Spleen (tissue), 11 donors: ENCODE results near the gene KIAA0319L. TPM values are rescaled to one million over a fixed set of nuclear protein-coding genes. Genes with fewer than 3 reads are reported as not detected.

Experiments
- DNase-seq: peaks from one replicate; pipeline ENCODE4 v3.0.0-alpha.2; 2020
- H3K27ac ChIP-seq, 8 donors: fragments of 200-600 bp; sonication (generic) in 7 of 8; 1 replicate in 4 of 8; 2 replicates in 4 of 8; pipeline versions ENCODE4 v1.5.0 to v1.8.0; 2016 to 2021; ENCODE audit warnings: inconsistent platforms in 4 of 8, mild to moderate bottlenecking in 4 of 8, moderate library complexity in 1 of 8
- H3K27me3 ChIP-seq, 7 donors: fragments of 200-600 bp; sonication (generic) in 6 of 7; replicated peaks in 1 of 7; 1 replicate in 4 of 7; 2 replicates in 3 of 7; pipeline versions ENCODE4 v1.5.0 to v1.8.0; 2016 to 2021; ENCODE audit warnings: inconsistent platforms in 3 of 7, mild to moderate bottlenecking in 1 of 7
- H3K36me3 ChIP-seq, 6 donors: fragments of 200-600 bp; sonication (generic) in 5 of 6; 1 replicate in 4 of 6; 2 replicates in 2 of 6; pipeline versions ENCODE4 v1.5.0 to v1.8.0; 2016 to 2021; ENCODE audit warnings: inconsistent platforms in 2 of 6
- H3K4me1 ChIP-seq, 6 donors: fragments of 200-600 bp; sonication (generic) in 5 of 6; 1 replicate in 3 of 6; 2 replicates in 3 of 6; pipeline versions ENCODE4 v1.5.0 to v1.8.0; 2016 to 2021; ENCODE audit warnings: inconsistent platforms in 3 of 6
- H3K4me3 ChIP-seq, 8 donors: fragments of 200-600 bp; sonication (generic) in 7 of 8; 1 replicate in 4 of 8; 2 replicates in 4 of 8; pipeline versions ENCODE4 v1.5.0 to v1.8.0; 2016 to 2021; ENCODE audit warnings: inconsistent platforms in 4 of 8, mild to moderate bottlenecking in 4 of 8, moderate library complexity in 2 of 8
- H3K9me3 ChIP-seq, 8 donors: fragments of 200-600 bp; sonication (generic) in 7 of 8; 1 replicate in 4 of 8; 2 replicates in 4 of 8; pipeline versions ENCODE4 v1.5.0 to v1.8.0; 2016 to 2021; ENCODE audit warnings: inconsistent platforms in 4 of 8
- POLR2A ChIP-seq, 3 donors: fragments of 450-650 bp; IDR thresholded peaks; one replicate each; pipeline ENCODE4 v1.5.1; 2017; ENCODE audit warnings: antibody characterized with exemption in 3 of 3, mild to moderate bottlenecking in 1 of 3
- POLR2AphosphoS5 ChIP-seq, 3 donors: sonication (generic); formaldehyde crosslinking; IDR thresholded peaks; one replicate each; pipeline ENCODE4 v1.5.1; 2017; ENCODE audit warnings: antibody characterized with exemption in 3 of 3
- WGBS, 5 donors: extraction: QIAGEN DNeasy Blood & Tissue Kit in 3 of 5; methylation state at CpG; one replicate each; pipeline versions ENCODE4 v1.1.5 to v1.1.7; 2013 to 2018; 5-methylcytosine and 5-hydroxymethylcytosine counted together
- intact Hi-C: fragments of 100-400 bp; cut with DNase I; formaldehyde crosslinking; loops from one replicate; pipeline ENCODE4 v1.15.0; 2023; ENCODE audit warnings: low total_unique reads
- polyA plus RNA-seq, 3 donors: library from polyadenylated mRNA; stranded (reverse); fragments of 200-250 nt; gene quantifications; one replicate each; pipeline ENCODE4 v1.2.1, GENCODE V29; 2013
- total RNA-seq, 7 donors: library from RNA; depleted of rRNA in 3 of 7; stranded (reverse); fragments of >200 nt in 3 of 7; fragmentation: NEBNext Ultra II Directional in 4 of 7; extraction: Animal tissue kit (Norgen Biotek cat#: 25700) in 4 of 7; gene quantifications; one replicate each; pipeline versions ENCODE4 v1.1.0 to v1.2.1, GENCODE V29; 2016 to 2021
- TF ChIP-seq, protein P1 (sequence below), 11 experiments: fragments of 200-600 bp in 7 of 11; fragments of 450-650 bp in 4 of 11; sonication (generic) in 4 of 11; IDR thresholded peaks in 8 of 11; conservative IDR thresholded peaks in 3 of 11; 1 replicate in 7 of 11; 2 replicates in 4 of 11; pipeline versions ENCODE4 v1.4.0 to v1.8.0; 2016 to 2021; ENCODE audit warnings: antibody characterized with exemption in 11 of 11, inconsistent platforms in 4 of 11, mild to moderate bottlenecking in 1 of 11
- donor health status: healthy with polysubstance abuse.
- donor health status: DM: no; HTN: no; CAD: no; lungs with moderate emphysema.
- donor health status: DM: no; HTN: no; CAD: no.
- donor health status: Bipolar disorder and iron deficiency.
- donor health status: healthy.
- donor health status: DM: no; HTN: no; CAD: no.
- donor health status: DM: yes; HTN: yes; CAD: no.

KIAA0319L gene
- total and polyA plus RNA-seq, 10 donors: 10.5 to 103 (median 66.9) TPM

GRCh38 chr1:35544976-35545375, 12.2 kb downstream of the KIAA0319L start:
- DNase-seq: no peak
- H3K9me3 ChIP-seq: no peaks in the 10 kb centered on the region
- H3K27ac ChIP-seq: peak overlapping the region in 2 of 8 donors; percentile 21 to 52
- WGBS, 5 donors: 45 to 73% (median 50%) methylated on average over 3 of the region's 3 CpGs
- intact Hi-C loops: no loop called here
- H3K4me1 ChIP-seq: peaks cover 3 to 83% (median 44%) of the 10 kb centered on the region in 6 donors
- no peaks in the 10 kb centered on the region for H3K27me3 ChIP-seq
- H3K36me3 ChIP-seq: peaks cover 0 to 77% (median 9%) of the 10 kb centered on the region in 6 donors
- no peak overlapping the region for H3K4me3 ChIP-seq
- TF ChIP-seq POLR2AphosphoS5 (IDR thresholded peaks at IDR 0.05) (peak in 1 of 3 donors; percentile 73), POLR2A (IDR thresholded peaks at IDR 0.05) (no peak)
- TF ChIP-seq, protein P1, sequence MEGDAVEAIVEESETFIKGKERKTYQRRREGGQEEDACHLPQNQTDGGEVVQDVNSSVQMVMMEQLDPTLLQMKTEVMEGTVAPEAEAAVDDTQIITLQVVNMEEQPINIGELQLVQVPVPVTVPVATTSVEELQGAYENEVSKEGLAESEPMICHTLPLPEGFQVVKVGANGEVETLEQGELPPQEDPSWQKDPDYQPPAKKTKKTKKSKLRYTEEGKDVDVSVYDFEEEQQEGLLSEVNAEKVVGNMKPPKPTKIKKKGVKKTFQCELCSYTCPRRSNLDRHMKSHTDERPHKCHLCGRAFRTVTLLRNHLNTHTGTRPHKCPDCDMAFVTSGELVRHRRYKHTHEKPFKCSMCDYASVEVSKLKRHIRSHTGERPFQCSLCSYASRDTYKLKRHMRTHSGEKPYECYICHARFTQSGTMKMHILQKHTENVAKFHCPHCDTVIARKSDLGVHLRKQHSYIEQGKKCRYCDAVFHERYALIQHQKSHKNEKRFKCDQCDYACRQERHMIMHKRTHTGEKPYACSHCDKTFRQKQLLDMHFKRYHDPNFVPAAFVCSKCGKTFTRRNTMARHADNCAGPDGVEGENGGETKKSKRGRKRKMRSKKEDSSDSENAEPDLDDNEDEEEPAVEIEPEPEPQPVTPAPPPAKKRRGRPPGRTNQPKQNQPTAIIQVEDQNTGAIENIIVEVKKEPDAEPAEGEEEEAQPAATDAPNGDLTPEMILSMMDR (IDR thresholded peaks at IDR 0.05 in 8 of 11, conservative IDR thresholded peaks at IDR 0.05 in 3 of 11): peak in 5 of 11 experiments; percentile 37 to 62 (median 48)

- peaks cover 0 to 31% (median 0%) of the 10 kb centered on the region in 6 donors for H3K36me3 ChIP-seq
- DNase-seq: no peak
- TF ChIP-seq POLR2A (IDR thresholded peaks at IDR 0.05) (no peak), POLR2AphosphoS5 (IDR thresholded peaks at IDR 0.05) (no peak)
- TF ChIP-seq, protein P1 (IDR thresholded peaks at IDR 0.05 in 8 of 11, conservative IDR thresholded peaks at IDR 0.05 in 3 of 11): no peak
- H3K27ac ChIP-seq: peak overlapping the region; percentile 41 to 81 (median 63)
- intact Hi-C loops: no loop called here
- no peaks in the 10 kb centered on the region for H3K9me3 ChIP-seq
- WGBS, 5 donors: 41 to 55% (median 50%) methylated on average over 1 of the region's 1 CpG
- H3K4me1 ChIP-seq: peaks cover 5 to 93% (median 65%) of the 10 kb centered on the region in 6 donors
- H3K4me3 ChIP-seq: no peak overlapping the region
- no peaks in the 10 kb centered on the region for H3K27me3 ChIP-seq
Observed at GRCh38 chr1:35539824-35540261, 17.4 kb downstream of the KIAA0319L start.

- Histone ChIP-seq H3K36me3 (peaks cover 0 to 25% (median 0%) of the 10 kb centered on the region in 6 donors), H3K4me3 (no peak overlapping the region), H3K27me3 (no peaks in the 10 kb centered on the region), H3K27ac (peak overlapping the region; percentile 41 to 81 (median 63)), H3K9me3 (no peaks in the 10 kb centered on the region), H3K4me1 (peaks cover 3 to 87% (median 61%) of the 10 kb centered on the region in 6 donors)
- TF ChIP-seq POLR2A (IDR thresholded peaks at IDR 0.05) (no peak), POLR2AphosphoS5 (IDR thresholded peaks at IDR 0.05) (peak in 1 of 3 donors; percentile 16)
- TF ChIP-seq, protein P1 (IDR thresholded peaks at IDR 0.05 in 8 of 11, conservative IDR thresholded peaks at IDR 0.05 in 3 of 11): no peak
- intact Hi-C loops: no loop called here
- DNase-seq: no peak
- WGBS, 5 donors: 44 to 57% (median 51%) methylated on average over 6 of the region's 6 CpGs
Observed at GRCh38 chr1:35539073-35539823, 18.0 kb downstream of the KIAA0319L start.

DNA sequence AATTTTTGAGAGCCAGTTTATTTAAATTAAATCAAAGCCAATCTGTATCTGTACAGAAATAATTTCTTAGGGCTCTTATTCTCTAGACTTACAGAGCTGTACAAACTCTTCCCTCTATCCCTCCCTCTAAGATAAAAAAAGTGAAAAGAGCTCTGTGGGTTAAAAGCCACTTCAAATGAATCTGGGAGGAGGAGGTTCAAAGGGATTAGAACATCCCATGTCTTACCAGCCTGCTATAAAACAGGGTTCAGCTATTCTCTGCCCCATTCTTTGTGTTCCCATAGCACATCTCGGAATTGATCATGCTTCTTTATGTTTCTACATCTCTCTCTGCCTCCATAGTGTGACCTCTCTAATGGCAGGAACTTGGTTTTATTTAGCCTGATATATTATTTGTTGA, 19.4 kb downstream of the KIAA0319L start:
- Histone ChIP-seq H3K36me3 (peaks cover 0 to 17% (median 0%) of the 10 kb centered on the region in 6 donors), H3K4me3 (no peak overlapping the region), H3K27me3 (no peaks in the 10 kb centered on the region), H3K4me1 (peaks cover 3 to 76% (median 55%) of the 10 kb centered on the region in 6 donors), H3K9me3 (no peaks in the 10 kb centered on the region), H3K27ac (peak overlapping the region in 5 of 8 donors; percentile 41 to 81 (median 70))
- 86 to 100% (median 91%) methylated on average over 1 of the region's 1 CpG for WGBS, 5 donors
- DNase-seq: no peak
- intact Hi-C loops: no loop called here
- TF ChIP-seq, protein P1 (IDR thresholded peaks at IDR 0.05 in 8 of 11, conservative IDR thresholded peaks at IDR 0.05 in 3 of 11): no peak
- TF ChIP-seq POLR2A (IDR thresholded peaks at IDR 0.05) (no peak), POLR2AphosphoS5 (IDR thresholded peaks at IDR 0.05) (no peak)
